GM20431 (cell line): ENCODE data around the gene C14orf132.

ENCODE experiments used
- in situ Hi-C: fragments of 300-500 bp; cut with MseI, MboI; formaldehyde crosslinking; loops from one replicate; pipeline ENCODE4 v1.15.0; 2020; ENCODE audit warnings: low sequenced_read_pairs; ENCODE audit not compliant: unreplicated experiment

Gene C14orf132

GRCh38 chr14:96080571-96080970, 41.4 kb downstream of the C14orf132 start:
- in situ Hi-C loops = loop anchor here (25.0 kb wide), 1 partner anchor 332 kb away; no protein-coding TSS in a partner anchor

- in situ Hi-C loops = loop anchor here (25.0 kb wide), 1 partner anchor 331 kb away; no protein-coding TSS in a partner anchor
Observed at GRCh38 chr14:96081224-96081623, 42.1 kb downstream of the C14orf132 start.

DNA sequence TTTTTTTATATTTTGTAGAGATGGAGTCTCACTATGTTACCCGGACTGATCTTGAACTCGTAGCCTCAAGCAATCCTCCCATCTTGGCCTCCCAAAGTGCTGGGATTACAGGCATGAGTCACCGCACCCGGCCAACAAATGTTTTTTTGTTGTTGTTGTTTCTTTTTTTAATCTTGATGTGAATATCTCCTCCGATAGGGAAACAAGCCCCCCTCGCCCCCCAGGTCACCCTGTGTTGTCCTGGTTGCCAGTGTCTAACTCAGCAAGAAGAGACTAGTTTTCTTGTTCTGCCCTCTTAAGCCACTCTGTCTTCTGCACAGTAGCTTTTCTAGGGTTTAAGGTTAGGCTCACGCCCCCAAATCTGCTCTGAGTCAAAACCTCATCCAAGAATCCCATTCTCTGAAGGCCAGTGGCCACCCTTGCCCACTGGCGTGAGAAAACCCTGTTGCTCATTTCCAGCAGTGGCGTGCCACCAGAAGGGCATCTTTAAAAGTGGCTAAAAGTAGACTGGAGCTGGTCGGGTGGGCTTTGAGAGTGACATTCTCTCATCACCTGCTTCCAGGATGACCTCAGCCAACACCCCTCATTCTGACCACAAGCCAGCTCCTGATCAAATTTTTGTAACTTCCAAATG, 42.7 kb downstream of the C14orf132 start:
- in situ Hi-C loops = loop anchor here (25.0 kb wide), 1 partner anchor 330 kb away; no protein-coding TSS in a partner anchor

- in situ Hi-C loops = loop anchor here (25.0 kb wide), 1 partner anchor 330 kb away; no protein-coding TSS in a partner anchor
Observed at GRCh38 chr14:96082420-96083300, 43.5 kb downstream of the C14orf132 start.

- in situ Hi-C loops = loop anchor here (25.0 kb wide), 1 partner anchor 329 kb away; no protein-coding TSS in a partner anchor
Observed at GRCh38 chr14:96083667-96084320, 44.6 kb downstream of the C14orf132 start.

DNA sequence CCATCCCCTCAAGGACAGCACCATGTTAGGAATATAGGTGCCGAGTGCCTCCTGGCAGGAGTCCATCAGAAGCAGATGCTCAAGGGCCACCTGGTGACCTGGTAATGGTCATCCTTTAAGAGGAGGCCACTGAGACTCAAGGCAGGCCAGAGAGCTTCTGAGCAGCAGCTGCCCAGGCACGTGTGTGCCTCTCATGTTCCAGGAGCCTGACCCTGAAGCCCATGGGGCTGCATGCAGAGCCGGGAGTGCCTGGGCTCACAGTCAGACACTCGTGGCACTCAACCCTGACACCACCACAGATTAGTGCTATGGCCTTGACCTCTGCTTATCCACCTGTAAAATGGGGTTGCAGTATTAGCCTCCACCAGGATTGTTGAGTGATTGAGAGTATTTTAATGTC, 45.6 kb downstream of the C14orf132 start:
- in situ Hi-C loops = loop anchor here (25.0 kb wide), 1 partner anchor 328 kb away; no protein-coding TSS in a partner anchor

GRCh38 chr14:96085369-96085768, 46.2 kb downstream of the C14orf132 start:
- in situ Hi-C loops = loop anchor here (25.0 kb wide), 1 partner anchor 327 kb away; no protein-coding TSS in a partner anchor

DNA sequence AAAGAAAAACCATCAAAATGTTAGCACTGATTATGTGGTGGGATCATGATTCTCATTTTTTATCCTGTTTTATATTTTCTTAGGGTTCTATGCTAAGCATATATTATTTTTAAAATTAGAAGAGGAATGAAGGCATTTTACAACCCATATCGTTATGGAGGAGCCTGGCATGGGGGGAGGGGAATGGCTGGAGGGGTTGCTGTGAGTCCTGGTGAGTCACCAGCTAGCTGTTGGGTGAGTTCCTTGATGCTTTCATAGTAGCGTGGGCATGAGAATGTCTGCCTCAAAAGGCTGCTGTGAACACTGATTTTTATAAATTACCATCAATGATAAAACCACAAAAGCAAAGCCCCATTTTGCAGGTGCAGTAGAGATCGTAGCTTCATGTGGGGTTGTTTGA, 46.9 kb downstream of the C14orf132 start:
- in situ Hi-C loops = loop anchor here (25.0 kb wide), 1 partner anchor 326 kb away; no protein-coding TSS in a partner anchor

- in situ Hi-C loops = loop anchor here (25.0 kb wide), 1 partner anchor 326 kb away; no protein-coding TSS in a partner anchor
Observed at GRCh38 chr14:96086574-96087077, 47.5 kb downstream of the C14orf132 start.

- in situ Hi-C loops = loop anchor here (25.0 kb wide), 1 partner anchor 324 kb away; no protein-coding TSS in a partner anchor
Observed at GRCh38 chr14:96088074-96088473, 48.9 kb downstream of the C14orf132 start.

DNA sequence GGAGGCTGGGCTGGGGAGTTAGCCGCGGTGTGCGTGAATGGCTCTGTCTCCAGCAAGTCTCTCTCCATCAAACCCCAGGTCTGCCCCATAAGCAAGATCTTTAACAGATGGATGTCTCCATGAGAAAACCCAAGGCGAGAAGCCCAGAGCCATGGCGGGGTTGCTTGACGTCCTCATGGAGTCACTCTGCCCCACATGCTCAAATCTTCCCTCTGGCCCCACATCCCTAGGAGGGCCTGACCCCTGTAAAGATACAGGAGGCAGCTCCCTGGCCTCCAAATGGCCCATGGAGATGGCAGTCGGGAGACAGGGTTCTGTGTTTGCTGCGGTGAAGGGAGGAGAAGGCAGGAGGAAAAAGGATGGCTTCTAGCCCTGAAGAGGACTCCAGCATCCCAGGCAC, 49.3 kb downstream of the C14orf132 start:
- in situ Hi-C loops = loop anchor here (25.0 kb wide), 1 partner anchor 324 kb away; no protein-coding TSS in a partner anchor

DNA sequence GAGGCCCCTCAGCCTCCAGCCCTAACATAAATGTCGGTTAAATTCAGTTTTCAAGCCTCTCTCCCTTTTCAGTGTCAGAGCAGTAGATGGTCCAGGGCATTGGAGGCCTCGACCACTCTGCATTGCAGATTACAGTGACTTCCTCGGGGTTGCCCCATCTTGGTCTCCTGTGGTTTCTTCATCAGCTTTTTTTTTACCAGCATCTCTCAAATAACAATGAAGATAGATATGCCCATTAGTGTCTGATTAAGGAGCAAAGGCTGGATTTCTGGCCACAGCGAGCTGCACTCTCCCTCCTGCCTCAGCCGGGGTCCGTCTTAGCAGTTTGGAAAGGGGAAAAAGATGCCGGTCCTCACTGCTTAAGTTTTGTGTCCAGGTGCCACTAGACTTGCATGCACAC, 49.7 kb downstream of the C14orf132 start:
- in situ Hi-C loops = loop anchor here (25.0 kb wide), 1 partner anchor 323 kb away; no protein-coding TSS in a partner anchor

GRCh38 chr14:96089401-96089800, 50.2 kb downstream of the C14orf132 start:
- in situ Hi-C loops = loop anchor here (25.0 kb wide), 1 partner anchor 323 kb away; no protein-coding TSS in a partner anchor

DNA sequence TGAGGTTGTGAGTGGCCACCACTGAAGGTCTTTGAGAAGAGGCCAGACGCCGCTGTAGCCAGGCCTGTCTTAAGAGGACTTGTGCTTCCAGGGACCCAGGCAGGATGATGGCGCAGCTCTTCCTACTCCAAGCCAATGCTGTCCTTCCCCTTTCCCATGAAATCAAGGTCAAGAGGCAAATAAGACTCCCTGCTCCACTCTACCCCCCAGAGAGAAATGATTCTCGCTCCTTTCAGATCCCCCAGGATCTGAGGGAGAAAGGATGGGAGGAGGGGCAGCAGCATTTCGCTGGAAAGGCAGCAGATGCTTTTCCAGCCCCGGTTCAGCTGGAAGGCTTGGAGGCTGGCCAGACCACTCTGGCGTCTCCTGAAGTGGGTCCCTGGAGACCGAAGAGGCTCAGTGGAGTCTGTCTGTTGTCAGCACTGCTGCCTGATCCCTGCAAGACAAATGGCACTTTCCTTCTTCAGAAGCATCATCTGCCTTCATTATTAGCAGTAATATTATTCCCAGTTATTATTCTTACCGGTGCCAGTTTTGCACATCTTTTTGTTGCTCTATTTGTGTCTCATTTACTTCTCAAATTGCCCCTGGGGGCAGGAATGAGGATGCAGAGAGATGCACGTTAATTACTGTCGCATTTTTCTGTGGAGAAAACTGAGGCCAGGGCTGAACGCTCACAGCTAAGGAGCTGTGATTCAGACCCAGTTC, 51.4 kb downstream of the C14orf132 start:
- in situ Hi-C loops = loop anchor here (25.0 kb wide), 1 partner anchor 322 kb away; no protein-coding TSS in a partner anchor

DNA sequence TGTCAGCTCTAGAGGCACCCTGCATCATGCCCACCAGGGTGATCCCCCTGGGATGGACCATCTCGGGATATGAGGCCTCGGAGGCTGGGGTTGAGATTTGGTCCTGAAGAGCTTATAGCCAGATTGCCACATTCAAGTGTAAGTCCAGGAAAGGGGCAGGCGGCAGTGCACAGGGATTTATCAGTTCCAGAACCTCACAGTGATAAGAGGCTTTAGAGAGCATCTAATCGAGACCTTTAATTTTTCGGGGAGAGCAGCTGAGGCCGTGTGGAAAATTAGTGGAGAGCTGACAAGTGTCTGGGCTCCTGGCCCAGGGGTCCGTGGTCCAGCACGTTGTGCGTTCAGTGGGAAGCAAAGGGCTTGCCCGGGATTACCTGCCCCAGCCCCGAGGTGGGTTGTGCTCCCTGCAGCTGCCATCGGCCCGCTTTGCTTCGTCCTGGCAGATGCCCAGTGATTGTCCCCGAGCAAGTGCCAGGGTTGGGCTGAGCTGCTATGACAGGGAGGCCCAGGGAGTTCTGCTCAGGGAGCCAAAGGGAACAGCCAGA, 52.1 kb downstream of the C14orf132 start:
- in situ Hi-C loops = loop anchor here (25.0 kb wide), 1 partner anchor 321 kb away; no protein-coding TSS in a partner anchor

GRCh38 chr14:96091941-96092411, 52.8 kb downstream of the C14orf132 start:
- in situ Hi-C loops = loop anchor here (25.0 kb wide), 1 partner anchor 320 kb away; no protein-coding TSS in a partner anchor

DNA sequence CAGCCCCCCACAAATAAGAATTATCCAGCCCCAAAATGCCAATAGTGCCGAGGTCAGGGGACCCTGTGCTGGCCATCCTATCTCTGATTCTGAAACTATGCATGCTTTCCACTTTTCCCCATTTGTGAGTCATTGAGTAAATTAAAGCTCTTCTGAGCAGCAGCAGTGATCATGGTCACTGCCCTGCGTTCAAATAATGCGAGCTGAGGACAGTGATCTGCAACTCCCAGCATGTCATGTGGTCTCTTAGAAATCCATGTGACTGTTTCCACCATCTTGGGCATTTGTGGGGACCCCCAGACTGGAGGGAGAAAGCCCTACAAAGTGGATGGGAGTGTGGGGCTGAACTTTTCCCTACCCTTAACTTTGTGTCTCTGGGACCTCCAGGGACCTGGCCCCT, 53.8 kb downstream of the C14orf132 start:
- in situ Hi-C loops = loop anchor here (25.0 kb wide), 1 partner anchor 319 kb away; no protein-coding TSS in a partner anchor

DNA sequence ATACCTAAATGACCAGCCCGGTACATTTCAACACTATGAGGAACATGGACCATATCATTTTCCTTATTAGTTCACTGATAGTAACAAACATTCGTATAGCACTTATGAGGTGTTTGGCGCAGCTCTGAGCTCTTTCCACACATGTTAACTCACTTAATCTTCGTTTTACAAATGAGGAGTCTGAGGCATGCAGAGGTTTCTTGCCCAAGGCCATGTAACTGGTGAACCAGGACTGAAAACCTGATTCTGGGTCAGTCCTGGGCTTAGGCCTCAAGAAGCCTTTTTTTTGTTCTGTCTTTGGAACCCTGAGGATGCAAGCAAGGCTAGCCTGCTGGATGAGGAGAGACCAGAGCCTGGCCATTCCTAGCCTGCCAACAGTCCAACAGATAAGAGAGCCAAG, 55.0 kb downstream of the C14orf132 start:
- in situ Hi-C loops = loop anchor here (25.0 kb wide), 1 partner anchor 318 kb away; no protein-coding TSS in a partner anchor
